ENCODE measurements around the gene PDZRN3.

GRCh38 chr3:73461547-73461946 is 163.2 kb downstream of the PDZRN3 start:
- TF ChIP-seq XRCC5 (optimal IDR thresholded peaks at IDR 0.05; ENCODE audit: low read length) (no peak), CHD4 (IDR thresholded peaks at IDR 0.05; ENCODE audit: borderline replicate concordance, low read length) (no peak), ATF3 (CRISPR knock-in tag; IDR thresholded peaks at IDR 0.05) (no peak), ZNF503 (CRISPR knock-in tag; IDR thresholded peaks at IDR 0.05) (no peak), STAT5B (CRISPR knock-in tag; IDR thresholded peaks at IDR 0.05) (no peak)

All from HepG2 (cell line).